ENCODE measurements around the gene FCRL2. TPM values are rescaled to one million over a fixed set of nuclear protein-coding genes. Genes with fewer than 3 reads are reported as not detected.
A peak's percentile ranks its signal among the peaks of the same experiment; 100 is the strongest.

The FCRL2 gene
- total RNA-seq, 2 experiments from 2014 or later: 0.11 to 0.20 TPM

- TF ChIP-seq CTCF (IDR thresholded peaks at IDR 0.05): no peak
- no peaks in the 10 kb centered on the region for H3K4me1 Mint-ChIP-seq (ENCODE audit: low read depth)
These were observed 73.0 kb downstream of the FCRL2 start for GRCh38 chr1:157703981-157704380.

GRCh38 chr1:157702308-157702825 lies 74.6 kb downstream of the FCRL2 start:
- H3K27ac ChIP-seq (ENCODE audit: low read depth in 1 of 2, low read length in 2 of 2): no peak overlapping the region
- no peak for ATAC-seq (ENCODE audit: poor library complexity)
- no peak overlapping the region for H3K4me3 ChIP-seq (ENCODE audit: low read length)
- no peaks in the 10 kb centered on the region for H3K9me3 ChIP-seq (ENCODE audit: control insufficient read depth in 1 of 2, insufficient read depth in 1 of 2, low read length in 2 of 2)
- H3K4me1 ChIP-seq (ENCODE audit: insufficient read depth, low read length): no peaks in the 10 kb centered on the region
- Mint-ChIP-seq H3K9me3 (no peaks in the 10 kb centered on the region), H3K4me1 (ENCODE audit: low read depth) (no peaks in the 10 kb centered on the region), H3K27me3 (peaks cover 11% of the 10 kb centered on the region), H3K36me3 (ENCODE audit: low read depth) (no peaks in the 10 kb centered on the region), H3K27ac (no peak overlapping the region), H3K4me3 (no peak overlapping the region)
- DNase-seq: no peak
- intact Hi-C loops (cut with DNase I, micrococcal nuclease): no loop called here
- ChIA-PET CTCF (no interaction called here), POLR2A (no interaction called here)
- no peak for TF ChIP-seq CTCF (IDR thresholded peaks at IDR 0.05)
- peaks cover 0 to under 1% of the 10 kb centered on the region in 2 experiments for H3K27me3 ChIP-seq (ENCODE audit: control insufficient read depth in 1 of 2, insufficient read depth in 2 of 2, low read length in 2 of 2)
- no peaks in the 10 kb centered on the region for H3K36me3 ChIP-seq (ENCODE audit: insufficient read depth, low read length)

More at GRCh38 chr1:157703981-157704380, 73.0 kb downstream of the FCRL2 start:
- H3K4me3 Mint-ChIP-seq: no peak overlapping the region
- no peaks in the 10 kb centered on the region for H3K27me3 ChIP-seq (ENCODE audit: control insufficient read depth in 1 of 2, insufficient read depth in 2 of 2, low read length in 2 of 2)
- H3K27me3 Mint-ChIP-seq: peaks cover 10% of the 10 kb centered on the region
- H3K4me3 ChIP-seq (ENCODE audit: low read length): no peak overlapping the region
- CTCF ChIA-PET: no interaction called here
- no peaks in the 10 kb centered on the region for H3K36me3 ChIP-seq (ENCODE audit: insufficient read depth, low read length)
- H3K9me3 ChIP-seq (ENCODE audit: control insufficient read depth in 1 of 2, insufficient read depth in 1 of 2, low read length in 2 of 2): no peaks in the 10 kb centered on the region
- DNase-seq (no peak), ATAC-seq (ENCODE audit: poor library complexity) (no peak)
- H3K4me1 ChIP-seq (ENCODE audit: insufficient read depth, low read length): no peaks in the 10 kb centered on the region
- no peaks in the 10 kb centered on the region for H3K9me3 Mint-ChIP-seq
- no peaks in the 10 kb centered on the region for H3K36me3 Mint-ChIP-seq (ENCODE audit: low read depth)
- POLR2A ChIA-PET: no interaction called here
- no peak overlapping the region for H3K27ac Mint-ChIP-seq
- intact Hi-C loops (cut with DNase I, micrococcal nuclease): no loop called here
- H3K27ac ChIP-seq (ENCODE audit: low read depth in 1 of 2, low read length in 2 of 2): no peak overlapping the region

- Histone ChIP-seq H3K4me1 (ENCODE audit: insufficient read depth, low read length) (no peaks in the 10 kb centered on the region), H3K27me3 (ENCODE audit: control insufficient read depth in 1 of 2, insufficient read depth in 2 of 2, low read length in 2 of 2) (peaks cover 0 to 3% of the 10 kb centered on the region in 2 experiments), H3K4me3 (ENCODE audit: low read length) (peak within 1 kb of the TSS; percentile 14), H3K27ac (ENCODE audit: low read depth in 1 of 2, low read length in 2 of 2) (no peak within 1 kb of the TSS), H3K9me3 (ENCODE audit: control insufficient read depth in 1 of 2, insufficient read depth in 1 of 2, low read length in 2 of 2) (no peaks in the 10 kb centered on the region), H3K36me3 (ENCODE audit: insufficient read depth, low read length) (no peaks in the 10 kb centered on the region)
- Mint-ChIP-seq H3K9me3 (no peaks in the 10 kb centered on the region), H3K4me3 (peak within 1 kb of the TSS; percentile 37), H3K36me3 (ENCODE audit: low read depth) (no peaks in the 10 kb centered on the region), H3K27me3 (peaks cover 11% of the 10 kb centered on the region), H3K27ac (no peak within 1 kb of the TSS), H3K4me1 (ENCODE audit: low read depth) (no peaks in the 10 kb centered on the region)
- intact Hi-C loops (cut with DNase I, micrococcal nuclease): no loop called here
- peak in 2 of 14 experiments; percentile 30 to 53 for DNase-seq
- no peak for ATAC-seq (ENCODE audit: poor library complexity)
- POLR2A ChIA-PET: no interaction called here
- CTCF ChIA-PET: interaction anchor here (1.0 kb wide), 1 partner anchor 9 kb away, joined by 3 read pairs; no protein-coding TSS in a partner anchor
- no peak for TF ChIP-seq CTCF (IDR thresholded peaks at IDR 0.05)
These were observed 76.2 kb downstream of the FCRL2 start, which contains the start of gene FCRL3 for GRCh38 chr1:157700732-157701131. Gene FCRL3 (minus strand): TSS chr1:157700769. CDS start chr1:157700489, 280 bp downstream.
